SK-N-MC (cell line): ENCODE data around the gene USP7.

Experiments
- EZH2 ChIP-seq: fragments of 200-600 bp; sonication (generic); IDR thresholded peaks from one replicate; pipeline ENCODE4 v1.6.1; 2017; ENCODE audit warnings: antibody characterized with exemption
- FOXP2 ChIP-seq: optimal IDR thresholded peaks from 2 replicates; pipeline ENCODE3; 2011; ENCODE audit warnings: mild to moderate bottlenecking, moderate library complexity; ENCODE audit not compliant: insufficient read depth; ENCODE audit errors: extremely low read length, control extremely low read depth
- POLR2AphosphoS5 ChIP-seq: IDR thresholded peaks from 2 replicates; pipeline ENCODE4 v1.6.1; 2012; ENCODE audit warnings: mild to moderate bottlenecking, low read depth, low read length, borderline replicate concordance

DNA sequence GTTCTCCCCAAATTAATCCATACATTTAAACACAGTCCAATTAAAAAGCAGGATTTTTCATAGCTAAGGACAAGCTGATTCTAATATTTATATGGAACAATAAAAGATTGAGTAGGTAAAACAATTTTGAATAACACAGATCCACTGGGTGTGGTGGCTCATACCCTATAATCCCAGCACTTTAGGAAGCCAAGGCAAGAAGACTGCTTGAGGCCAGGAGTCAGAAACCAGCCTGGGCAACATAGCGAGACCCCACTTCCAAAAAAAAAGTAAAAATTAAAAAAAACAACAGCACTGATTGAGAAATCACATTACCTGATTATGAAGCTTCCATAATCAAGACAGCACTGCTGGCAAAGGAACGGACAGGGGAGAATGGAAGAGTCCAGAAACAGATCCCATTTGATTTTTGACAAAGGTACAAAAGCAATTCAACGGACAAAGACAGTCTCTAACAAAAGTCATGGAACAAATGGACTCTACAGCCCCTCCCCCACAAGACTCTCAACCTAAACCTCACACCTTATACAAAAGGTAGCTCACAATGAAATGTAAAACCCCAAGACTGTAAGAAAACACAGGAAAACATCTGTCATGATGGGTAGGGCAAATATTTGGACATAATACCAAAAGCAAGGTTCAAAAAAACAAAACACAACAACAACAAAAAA is 17.9 kb downstream of the USP7 start:
- TF ChIP-seq POLR2AphosphoS5 (no peak), FOXP2 (no peak), EZH2 (no peak)
